ENCODE results near the gene RALY.
A peak's percentile ranks its signal among the peaks of the same experiment; 100 is the strongest.

RALY gene

DNA sequence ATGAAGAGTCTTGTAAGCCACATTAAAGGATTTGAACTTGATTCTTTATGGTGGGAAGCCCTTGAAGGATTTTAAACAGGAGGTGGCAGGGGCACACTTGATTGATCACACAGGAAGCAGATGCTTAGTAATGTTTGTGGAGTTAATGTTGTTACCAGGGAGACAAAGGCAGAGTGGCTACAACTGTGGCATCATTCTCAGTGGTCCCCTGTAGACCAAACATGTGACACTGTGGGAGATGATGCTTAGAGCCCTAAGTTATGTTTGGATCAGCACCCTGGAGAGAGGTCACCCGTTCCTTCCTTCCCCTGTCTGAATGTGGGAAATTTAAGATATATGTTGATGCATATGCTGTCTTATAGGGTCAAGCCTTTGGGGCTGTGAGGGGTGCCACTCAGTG is 65.1 kb downstream of the RALY start:
- no peak overlapping the region for H3K27ac Mint-ChIP-seq
- intact Hi-C loops (cut with micrococcal nuclease) = no loop called here
- H3K9me3 Mint-ChIP-seq = no peaks in the 10 kb centered on the region
- peaks cover 27% of the 10 kb centered on the region for H3K4me1 Mint-ChIP-seq (ENCODE audit: low read depth)
- H3K4me3 Mint-ChIP-seq = no peak overlapping the region
- no peaks in the 10 kb centered on the region for H3K27me3 Mint-ChIP-seq
- peaks cover 30% of the 10 kb centered on the region for H3K36me3 Mint-ChIP-seq (ENCODE audit: low read depth)

DNA sequence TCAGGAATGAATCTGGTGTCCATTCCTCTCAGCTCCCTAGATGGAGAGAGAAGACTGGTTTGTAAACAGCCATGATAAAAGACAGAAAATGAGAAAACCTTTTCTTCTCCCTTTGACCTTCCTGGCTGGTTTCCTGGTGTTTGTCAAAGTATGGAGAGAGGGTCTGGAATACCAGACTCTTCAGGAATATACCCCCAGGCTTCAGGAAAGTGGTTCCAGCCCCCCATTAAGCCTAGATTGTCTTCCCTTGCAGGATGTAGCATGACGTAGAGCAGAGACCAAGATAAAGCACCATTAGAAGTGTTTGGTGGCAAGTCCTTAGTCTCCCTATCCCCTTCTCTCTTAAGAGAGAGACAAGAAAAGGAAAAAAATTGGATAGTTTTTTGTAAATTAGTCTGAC is 67.3 kb downstream of the RALY start:
- Mint-ChIP-seq H3K27me3 (no peaks in the 10 kb centered on the region), H3K4me1 (ENCODE audit: low read depth) (peaks cover 23% of the 10 kb centered on the region), H3K36me3 (ENCODE audit: low read depth) (peaks cover 51% of the 10 kb centered on the region), H3K27ac (no peak overlapping the region), H3K9me3 (no peaks in the 10 kb centered on the region), H3K4me3 (no peak overlapping the region)
- intact Hi-C loops (cut with micrococcal nuclease) = no loop called here

DNA sequence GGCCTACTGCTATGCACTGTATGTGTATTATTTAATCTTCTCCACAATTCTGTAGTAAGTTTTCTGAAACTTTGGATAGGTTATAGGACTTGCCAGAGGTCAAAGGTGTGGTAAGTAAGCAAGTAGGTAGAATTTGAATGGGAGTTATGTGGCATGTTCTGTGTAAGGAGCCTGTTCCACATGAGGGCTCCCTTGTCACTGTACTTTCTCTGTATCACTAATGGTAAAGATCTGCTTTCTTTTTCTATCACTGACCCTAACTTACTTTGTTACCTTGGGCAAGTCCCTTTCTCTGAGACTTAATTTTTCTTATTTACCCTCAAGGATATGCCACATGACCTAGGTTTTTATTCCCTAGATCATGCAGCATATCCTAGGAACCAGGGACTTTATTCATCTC is 68.0 kb downstream of the RALY start:
- Mint-ChIP-seq H3K9me3 (no peaks in the 10 kb centered on the region), H3K36me3 (ENCODE audit: low read depth) (peaks cover 51% of the 10 kb centered on the region), H3K27ac (no peak overlapping the region), H3K4me3 (no peak overlapping the region), H3K4me1 (ENCODE audit: low read depth) (peaks cover 23% of the 10 kb centered on the region), H3K27me3 (no peaks in the 10 kb centered on the region)
- intact Hi-C loops (cut with micrococcal nuclease) = no loop called here

DNA sequence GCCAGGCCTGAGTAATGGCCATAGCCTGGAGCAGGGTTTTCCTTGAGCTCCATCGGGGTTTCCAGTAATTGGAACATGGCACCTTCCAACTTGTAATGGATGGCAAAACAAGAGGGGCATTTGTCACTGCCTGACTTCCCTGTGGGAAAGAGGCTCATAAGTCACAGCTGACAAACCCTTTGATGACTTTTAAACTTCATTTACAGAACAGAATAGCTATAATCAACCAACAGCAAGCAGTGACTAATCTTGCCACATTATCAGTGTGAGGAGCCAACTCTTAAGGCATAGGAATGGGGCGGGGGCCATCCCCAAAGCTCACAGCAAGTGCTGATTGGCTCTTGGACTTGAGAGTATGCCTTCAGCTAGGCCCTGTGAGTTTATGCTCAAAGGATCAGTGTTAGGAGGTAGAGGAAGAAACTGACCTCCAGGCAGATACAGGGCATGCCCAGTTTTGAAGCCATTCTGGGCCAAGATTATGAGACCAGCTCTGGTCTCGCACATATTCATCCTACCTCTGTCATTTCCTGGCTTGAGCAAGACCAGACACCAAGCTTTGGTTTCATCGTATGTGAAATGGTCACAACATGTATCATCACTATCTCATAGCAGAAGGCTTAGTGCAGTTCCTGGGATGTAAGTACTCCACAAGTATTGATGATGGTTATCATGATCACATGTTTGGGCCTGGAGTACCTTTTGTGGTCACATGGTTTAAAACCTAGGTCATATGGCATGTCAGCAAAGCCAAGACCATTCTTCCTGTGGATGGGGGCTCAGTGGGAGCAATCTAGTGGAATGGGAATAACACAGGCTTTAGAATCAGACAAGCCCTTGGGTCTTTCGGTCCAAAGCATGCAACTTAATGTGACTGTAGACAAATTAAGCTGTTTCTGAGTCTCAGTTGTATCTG is 69.1 kb downstream of the RALY start:
- Mint-ChIP-seq H3K36me3 (ENCODE audit: low read depth) (peaks cover 54% of the 10 kb centered on the region), H3K27ac (no peak overlapping the region), H3K27me3 (no peaks in the 10 kb centered on the region), H3K9me3 (no peaks in the 10 kb centered on the region), H3K4me3 (no peak overlapping the region), H3K4me1 (ENCODE audit: low read depth) (peaks cover 23% of the 10 kb centered on the region)
- intact Hi-C loops (cut with micrococcal nuclease) = no loop called here

DNA sequence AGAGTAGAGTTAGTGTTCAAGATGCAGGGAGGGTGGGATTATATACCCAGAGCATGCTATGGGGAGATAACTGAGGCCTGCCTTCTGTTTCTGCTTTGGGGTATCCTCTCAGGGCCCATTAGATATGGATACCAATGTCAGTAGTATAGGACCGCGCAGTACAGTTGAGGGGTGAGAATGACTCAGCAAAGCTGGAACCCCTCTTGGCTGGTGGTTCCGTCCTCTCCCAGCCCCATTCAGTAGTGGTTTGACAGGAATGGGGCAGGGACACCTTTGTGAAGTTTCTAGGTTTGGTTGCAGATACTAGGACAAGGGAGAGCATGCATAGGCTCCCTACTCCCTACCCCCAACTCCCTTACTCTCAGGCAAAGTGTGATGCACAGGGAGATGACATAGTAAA is 70.6 kb downstream of the RALY start:
- no peak overlapping the region for H3K27ac Mint-ChIP-seq

DNA sequence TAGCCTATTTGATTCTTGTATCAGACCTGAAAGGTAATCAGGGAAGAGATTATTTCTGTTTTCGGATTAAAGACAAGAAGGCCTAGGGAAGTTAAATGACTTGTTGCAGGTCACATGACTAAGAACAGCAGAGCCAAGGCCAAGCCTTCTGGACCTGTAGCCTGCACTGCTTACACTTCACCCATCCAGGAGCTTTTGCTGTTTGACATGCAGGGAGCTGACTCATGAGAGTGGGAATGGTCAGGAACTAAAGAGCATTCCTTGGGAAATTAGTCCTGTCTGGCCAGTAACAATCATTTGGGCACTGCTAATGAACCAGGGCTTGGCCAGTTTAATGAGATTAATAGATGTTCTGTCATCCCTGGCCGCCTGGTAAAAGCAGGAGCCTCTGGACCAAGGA is 71.5 kb downstream of the RALY start:
- no peaks in the 10 kb centered on the region for H3K9me3 Mint-ChIP-seq
- H3K36me3 Mint-ChIP-seq (ENCODE audit: low read depth) = peaks cover 40% of the 10 kb centered on the region
- H3K27me3 Mint-ChIP-seq = no peaks in the 10 kb centered on the region
- H3K4me1 Mint-ChIP-seq (ENCODE audit: low read depth) = peaks cover 18% of the 10 kb centered on the region
- no peak overlapping the region for H3K27ac Mint-ChIP-seq
- H3K4me3 Mint-ChIP-seq = no peak overlapping the region
- intact Hi-C loops (cut with micrococcal nuclease) = loop anchor here (5.0 kb wide), 1 partner anchor 148 kb away; no protein-coding TSS in a partner anchor

More for the DNA sequence above, 70.6 kb downstream of the RALY start:
- H3K4me3 Mint-ChIP-seq = no peak overlapping the region
- peaks cover 18% of the 10 kb centered on the region for H3K4me1 Mint-ChIP-seq (ENCODE audit: low read depth)
- intact Hi-C loops (cut with micrococcal nuclease) = no loop called here
- no peaks in the 10 kb centered on the region for H3K9me3 Mint-ChIP-seq
- peaks cover 50% of the 10 kb centered on the region for H3K36me3 Mint-ChIP-seq (ENCODE audit: low read depth)
- no peaks in the 10 kb centered on the region for H3K27me3 Mint-ChIP-seq

DNA sequence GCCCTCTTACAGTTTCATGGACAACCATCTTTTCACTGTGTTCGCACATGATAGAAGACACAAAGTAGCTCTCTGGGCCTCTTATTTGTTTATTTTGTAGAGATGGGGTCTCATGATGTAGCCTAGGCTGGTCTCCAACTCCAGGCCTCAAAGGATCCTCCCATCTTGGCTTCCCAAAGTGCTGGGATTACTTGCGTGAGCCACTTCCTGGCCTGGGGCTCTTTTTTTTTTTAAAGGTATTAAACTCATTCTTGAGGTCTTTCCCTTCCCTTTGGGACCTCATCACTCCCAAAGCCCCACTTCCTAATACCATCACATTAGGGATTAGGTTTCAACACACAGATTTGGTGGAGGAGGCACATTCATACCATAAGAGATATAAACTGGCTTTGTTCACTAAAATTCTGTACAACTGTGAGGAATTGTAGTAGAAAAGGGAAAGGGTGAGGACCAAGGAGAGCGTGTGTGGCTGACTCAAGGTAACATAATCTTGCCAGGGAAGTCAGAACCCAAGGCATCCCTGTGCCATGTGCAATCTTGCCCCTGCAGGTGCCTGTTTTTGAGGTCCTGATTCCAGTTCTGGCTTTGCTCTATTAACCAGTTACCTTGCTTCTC is 72.9 kb downstream of the RALY start:
- peaks cover 23% of the 10 kb centered on the region for H3K4me1 Mint-ChIP-seq (ENCODE audit: low read depth)
- no peaks in the 10 kb centered on the region for H3K9me3 Mint-ChIP-seq
- H3K4me3 Mint-ChIP-seq = no peak overlapping the region
- H3K27ac Mint-ChIP-seq = no peak overlapping the region
- intact Hi-C loops (cut with micrococcal nuclease) = loop anchor here (5.0 kb wide), 1 partner anchor 149 kb away; no protein-coding TSS in a partner anchor
- H3K27me3 Mint-ChIP-seq = no peaks in the 10 kb centered on the region
- peaks cover 43% of the 10 kb centered on the region for H3K36me3 Mint-ChIP-seq (ENCODE audit: low read depth)

DNA sequence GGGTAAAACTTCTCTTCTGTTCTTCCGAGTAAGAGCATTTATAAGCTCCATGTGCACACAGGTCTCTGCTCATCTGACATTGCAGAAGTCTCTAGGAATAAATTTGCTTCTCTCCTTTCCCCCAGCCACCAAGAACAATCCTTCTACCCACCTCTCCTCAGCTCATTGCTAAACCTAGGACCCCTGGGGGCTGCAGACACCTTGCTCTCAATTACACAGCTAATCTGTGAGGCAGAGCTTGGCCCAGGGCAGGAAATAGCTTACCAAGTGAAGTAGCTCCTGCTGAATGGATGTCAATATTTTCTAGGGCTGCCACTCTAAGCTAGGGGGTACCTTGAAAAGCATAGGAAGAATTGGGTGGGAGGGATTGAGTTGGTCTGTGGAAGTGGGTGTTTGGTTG is 74.3 kb downstream of the RALY start:
- Mint-ChIP-seq H3K9me3 (no peaks in the 10 kb centered on the region), H3K4me1 (ENCODE audit: low read depth) (peaks cover 14% of the 10 kb centered on the region), H3K27ac (peak overlapping the region; percentile 12), H3K36me3 (ENCODE audit: low read depth) (peaks cover 57% of the 10 kb centered on the region), H3K27me3 (no peaks in the 10 kb centered on the region), H3K4me3 (no peak overlapping the region)
- intact Hi-C loops (cut with micrococcal nuclease) = loop anchor here (2.0 to 5.0 kb wide), 2 partner anchors 151 to 205 kb away; no protein-coding TSS in a partner anchor

DNA sequence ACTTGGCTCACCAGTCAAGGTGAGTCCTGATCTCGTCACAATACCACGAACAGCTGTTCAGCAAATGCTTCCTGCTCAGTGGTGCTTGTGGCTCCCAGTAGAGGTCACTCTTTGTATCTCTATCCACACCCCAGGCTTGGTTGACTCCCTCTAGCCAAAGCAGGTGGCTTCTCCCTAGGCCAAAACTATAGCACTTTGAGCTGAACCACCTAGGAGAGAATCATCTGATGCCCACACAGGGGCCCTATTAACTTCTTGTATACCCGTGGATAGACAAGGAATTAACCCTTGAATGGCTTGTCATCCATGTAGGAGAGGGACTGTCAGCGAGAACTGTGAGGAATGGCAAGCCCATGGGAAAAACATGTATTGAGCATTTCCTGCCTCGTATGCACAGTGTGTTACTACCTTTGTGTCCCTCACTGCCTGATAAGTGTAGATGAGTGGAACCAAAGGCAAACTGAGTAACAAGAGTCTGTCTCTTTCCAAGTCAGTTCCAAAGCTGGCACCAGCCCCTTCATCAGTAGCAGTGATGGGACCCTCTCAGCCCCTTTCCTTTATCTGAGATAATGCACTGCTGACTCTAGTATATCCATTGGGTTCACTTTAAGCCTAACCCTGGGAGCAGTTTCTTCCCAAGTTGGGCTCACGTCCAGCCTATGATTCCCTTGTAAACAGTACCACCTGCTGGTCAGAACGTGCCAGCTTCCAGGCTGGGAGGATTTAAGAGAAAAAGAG is 75.8 kb downstream of the RALY start:
- peaks cover 58% of the 10 kb centered on the region for H3K36me3 Mint-ChIP-seq (ENCODE audit: low read depth)
- H3K9me3 Mint-ChIP-seq = no peaks in the 10 kb centered on the region
- H3K27me3 Mint-ChIP-seq = no peaks in the 10 kb centered on the region
- H3K27ac Mint-ChIP-seq = no peak overlapping the region
- intact Hi-C loops (cut with micrococcal nuclease) = loop anchor here (1.0 to 10.0 kb wide), 5 partner anchors 60 to 275 kb away; no protein-coding TSS in a partner anchor
- H3K4me3 Mint-ChIP-seq = no peak overlapping the region
- peaks cover 11% of the 10 kb centered on the region for H3K4me1 Mint-ChIP-seq (ENCODE audit: low read depth)

DNA sequence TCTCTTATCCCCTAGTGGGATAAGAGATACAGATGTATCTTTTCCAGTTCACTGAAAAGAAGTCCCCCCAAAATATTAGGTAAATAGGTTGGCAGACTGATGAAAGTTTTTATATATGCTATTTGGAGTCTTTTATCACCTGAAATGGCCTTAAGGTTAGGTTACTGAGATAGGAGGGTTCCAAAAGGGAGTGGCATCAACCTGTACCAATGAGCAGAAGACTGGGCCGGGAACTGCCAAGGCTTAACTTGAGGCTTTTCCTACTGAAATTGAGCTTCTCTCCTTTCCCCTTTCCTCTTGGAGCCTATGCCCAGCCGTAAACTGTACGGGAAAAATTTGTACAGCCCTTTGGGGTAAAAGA is 76.3 kb downstream of the RALY start:
- intact Hi-C loops (cut with micrococcal nuclease) = loop anchor here (1.0 to 10.0 kb wide), 2 partner anchors 59 to 275 kb away; no protein-coding TSS in a partner anchor
- Mint-ChIP-seq H3K9me3 (no peaks in the 10 kb centered on the region), H3K4me1 (ENCODE audit: low read depth) (peaks cover 5% of the 10 kb centered on the region), H3K36me3 (ENCODE audit: low read depth) (peaks cover 58% of the 10 kb centered on the region), H3K27me3 (no peaks in the 10 kb centered on the region), H3K27ac (no peak overlapping the region), H3K4me3 (no peak overlapping the region)

DNA sequence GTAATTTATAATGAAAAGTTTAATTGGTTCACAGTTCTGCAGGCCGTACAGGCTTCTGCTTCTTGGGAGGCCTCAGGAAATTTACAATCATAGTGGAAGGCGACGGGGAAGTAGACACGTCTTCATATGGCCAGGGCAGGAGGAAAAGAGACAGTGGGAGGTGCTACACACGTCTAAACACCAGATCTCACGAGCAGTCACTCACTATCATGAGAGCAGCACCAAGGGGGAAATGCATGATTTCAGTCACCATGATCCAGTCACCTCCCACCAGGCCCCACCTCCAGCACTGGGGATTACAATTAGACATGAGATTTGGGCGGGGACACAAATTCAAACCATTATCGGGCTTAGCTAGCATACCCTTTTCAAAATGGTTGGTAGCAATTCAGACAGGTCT is 77.1 kb downstream of the RALY start:
- intact Hi-C loops (cut with micrococcal nuclease) = loop anchor here (1.0 to 10.0 kb wide), 2 partner anchors 58 to 276 kb away; no protein-coding TSS in a partner anchor
- Mint-ChIP-seq H3K27ac (no peak overlapping the region), H3K27me3 (no peaks in the 10 kb centered on the region), H3K36me3 (ENCODE audit: low read depth) (peaks cover 58% of the 10 kb centered on the region), H3K4me1 (ENCODE audit: low read depth) (peaks cover 5% of the 10 kb centered on the region), H3K9me3 (no peaks in the 10 kb centered on the region), H3K4me3 (no peak overlapping the region)

DNA sequence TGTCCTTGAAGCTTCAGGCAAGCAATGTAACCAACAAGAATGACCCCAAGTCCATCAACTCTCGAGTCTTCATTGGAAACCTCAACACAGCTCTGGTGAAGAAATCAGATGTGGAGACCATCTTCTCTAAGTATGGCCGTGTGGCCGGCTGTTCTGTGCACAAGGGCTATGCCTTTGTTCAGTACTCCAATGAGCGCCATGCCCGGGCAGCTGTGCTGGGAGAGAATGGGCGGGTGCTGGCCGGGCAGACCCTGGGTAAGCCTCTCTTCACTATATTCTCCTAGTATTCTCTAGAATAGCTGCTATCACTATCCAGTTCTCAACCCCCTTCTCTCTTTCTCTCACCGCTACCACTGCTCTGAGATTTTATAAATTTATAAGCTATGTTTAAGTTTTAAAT is 78.4 kb downstream of the RALY start:
- Mint-ChIP-seq H3K27me3 (no peaks in the 10 kb centered on the region), H3K4me3 (no peak overlapping the region), H3K27ac (no peak overlapping the region), H3K36me3 (ENCODE audit: low read depth) (peaks cover 70% of the 10 kb centered on the region), H3K9me3 (no peaks in the 10 kb centered on the region), H3K4me1 (ENCODE audit: low read depth) (peaks cover 5% of the 10 kb centered on the region)
- intact Hi-C loops (cut with micrococcal nuclease) = loop anchor here (10.0 kb wide), 1 partner anchor 277 kb away; no protein-coding TSS in a partner anchor

DNA sequence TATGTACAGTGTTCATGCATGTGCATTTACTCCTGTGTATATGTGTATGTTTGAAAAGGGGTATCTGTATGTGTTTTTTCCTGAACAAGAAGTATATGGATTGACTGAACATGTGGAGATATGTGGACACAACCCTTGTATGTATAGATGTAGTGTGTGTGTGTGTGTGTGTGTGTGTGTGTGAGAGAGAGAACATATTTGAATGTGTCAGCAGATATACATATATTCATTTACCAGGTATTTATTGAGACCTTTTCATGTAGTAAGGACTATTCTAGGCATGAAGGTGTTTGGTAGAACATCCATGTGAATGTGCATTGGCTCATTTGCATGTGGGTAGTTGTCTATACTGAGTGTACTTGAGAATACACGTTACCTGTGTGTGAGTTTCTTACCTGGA is 79.1 kb downstream of the RALY start:
- Mint-ChIP-seq H3K9me3 (no peaks in the 10 kb centered on the region), H3K36me3 (ENCODE audit: low read depth) (peaks cover 74% of the 10 kb centered on the region), H3K4me3 (no peak overlapping the region), H3K27ac (no peak overlapping the region), H3K27me3 (no peaks in the 10 kb centered on the region), H3K4me1 (ENCODE audit: low read depth) (peaks cover 5% of the 10 kb centered on the region)
- intact Hi-C loops (cut with micrococcal nuclease) = loop anchor here (10.0 kb wide), 1 partner anchor 278 kb away; no protein-coding TSS in a partner anchor

Measured in dendritic cell treated with granulocyte-macrophage colony-stimulating factor and Interleukin-4, amounts not matched to agents 40 ng/mL and 50 ng/mL, for 4 days (primary cell).